Tibial nerve (tissue), 4 donors: Measurements from ENCODE around the gene BANP. TPM values are rescaled to one million over a fixed set of nuclear protein-coding genes. Genes with fewer than 3 reads are reported as not detected.

ENCODE experiments used
- DNase-seq, 2 donors: peaks; one replicate each; pipeline ENCODE4 v3.0.0-alpha.2; 2019; ENCODE audit warnings: low spot score in 2 of 2
- H3K27ac ChIP-seq, 4 donors: fragments of 200-600 bp; sonication (generic) in 3 of 4; one replicate each; pipeline ENCODE4 v1.5.1; 2017 to 2019; ENCODE audit warnings: mild to moderate bottlenecking in 1 of 4
- H3K27me3 ChIP-seq, 2 donors: fragments of 200-600 bp; sonication (generic) in 1 of 2; one replicate each; pipeline versions ENCODE4 v1.5.1 to v1.6.0; 2017 to 2019
- H3K36me3 ChIP-seq, 3 donors: fragments of 200-600 bp; sonication (generic); one replicate each; pipeline ENCODE4 v1.5.1; 2018 to 2019
- H3K4me1 ChIP-seq, 4 donors: fragments of 200-600 bp; sonication (generic) in 3 of 4; one replicate each; pipeline ENCODE4 v1.5.1; 2017 to 2019
- H3K4me3 ChIP-seq, 4 donors: fragments of 200-600 bp; sonication (generic) in 3 of 4; one replicate each; pipeline ENCODE4 v1.5.1; 2017 to 2019; ENCODE audit warnings: mild to moderate bottlenecking in 1 of 4, moderate library complexity in 1 of 4
- H3K9me3 ChIP-seq, 4 donors: fragments of 200-600 bp; sonication (generic) in 3 of 4; one replicate each; pipeline ENCODE4 v1.5.1; 2017 to 2019
- CTCF ChIP-seq, 5 experiments: fragments of 200-600 bp in 3 of 5; fragments of 450-650 bp in 2 of 5; sonication (generic) in 3 of 5; IDR thresholded peaks; one replicate each; pipeline ENCODE4 v1.5.1; 2016 to 2019; ENCODE audit warnings: antibody characterized with exemption in 5 of 5, mild to moderate bottlenecking in 3 of 5, moderate library complexity in 2 of 5
- EP300 ChIP-seq, 2 donors: sonication (generic); formaldehyde crosslinking; IDR thresholded peaks; one replicate each; pipeline ENCODE4 v1.6.1; 2017; ENCODE audit warnings: antibody characterized with exemption in 2 of 2, mild to moderate bottlenecking in 1 of 2
- POLR2A ChIP-seq, 2 donors: fragments of 450-650 bp; IDR thresholded peaks; one replicate each; pipeline ENCODE4 v1.6.1; 2017; ENCODE audit warnings: antibody characterized with exemption in 2 of 2, mild to moderate bottlenecking in 2 of 2, moderate library complexity in 2 of 2
- WGBS, 2 donors: methylation state at CpG; one replicate each; pipeline ENCODE4 v1.1.5; 2018; 5-methylcytosine and 5-hydroxymethylcytosine counted together
- total RNA-seq, 4 donors: library from RNA; depleted of rRNA; stranded (reverse); fragments of >200 nt; gene quantifications; one replicate each; pipeline ENCODE4 v1.1.0, GENCODE V29; 2016

BANP gene
- total RNA-seq, 4 donors from 2014 or later, result 21.9 to 27.3 (median 24.6) TPM

GRCh38 chr16:88008840-88009239 lies 57.6 kb downstream of the BANP start:
- 81 to 85% methylated on average over 5 of the region's 5 CpGs for WGBS, 2 donors
- TF ChIP-seq CTCF (IDR thresholded peaks at IDR 0.05) (no peak), EP300 (IDR thresholded peaks at IDR 0.05) (no peak), POLR2A (IDR thresholded peaks at IDR 0.05) (no peak)
- Histone ChIP-seq H3K4me3 (no peak overlapping the region), H3K36me3 (peaks cover 0 to 46% (median 0%) of the 10 kb centered on the region in 3 donors), H3K27me3 (no peaks in the 10 kb centered on the region), H3K4me1 (peaks cover 0 to 28% (median 2%) of the 10 kb centered on the region in 4 donors), H3K9me3 (no peaks in the 10 kb centered on the region), H3K27ac (no peak overlapping the region)
- DNase-seq, result no peak

GRCh38 chr16:88009563-88010342 lies 58.5 kb downstream of the BANP start:
- 88% methylated on average over 7 of the region's 7 CpGs for WGBS, 2 donors
- Histone ChIP-seq H3K27ac (no peak overlapping the region), H3K4me1 (peaks cover 0 to 29% (median 2%) of the 10 kb centered on the region in 4 donors), H3K4me3 (no peak overlapping the region), H3K9me3 (no peaks in the 10 kb centered on the region), H3K36me3 (peaks cover 0 to 38% (median 0%) of the 10 kb centered on the region in 3 donors), H3K27me3 (no peaks in the 10 kb centered on the region)
- no peak for TF ChIP-seq EP300 (IDR thresholded peaks at IDR 0.05)
- no peak for TF ChIP-seq POLR2A (IDR thresholded peaks at IDR 0.05)
- TF ChIP-seq CTCF (IDR thresholded peaks at IDR 0.05), result no peak
- no peak for DNase-seq

GRCh38 chr16:88010343-88010967 lies 59.2 kb downstream of the BANP start:
- Histone ChIP-seq H3K4me1 (peaks cover 0 to 22% (median 2%) of the 10 kb centered on the region in 4 donors), H3K27me3 (no peaks in the 10 kb centered on the region), H3K27ac (no peak overlapping the region), H3K4me3 (no peak overlapping the region), H3K9me3 (no peaks in the 10 kb centered on the region), H3K36me3 (peaks cover 0 to 38% (median 0%) of the 10 kb centered on the region in 3 donors)
- 89 to 91% methylated on average over 25 of the region's 25 CpGs for WGBS, 2 donors
- no peak for DNase-seq
- TF ChIP-seq POLR2A (IDR thresholded peaks at IDR 0.05), result no peak
- TF ChIP-seq EP300 (IDR thresholded peaks at IDR 0.05), result no peak
- TF ChIP-seq CTCF (IDR thresholded peaks at IDR 0.05), result no peak

GRCh38 chr16:88010968-88011483 lies 59.8 kb downstream of the BANP start:
- no peak for TF ChIP-seq EP300 (IDR thresholded peaks at IDR 0.05)
- TF ChIP-seq CTCF (IDR thresholded peaks at IDR 0.05), result no peak
- TF ChIP-seq POLR2A (IDR thresholded peaks at IDR 0.05), result no peak
- no peak for DNase-seq
- H3K4me3 ChIP-seq, result no peak overlapping the region
- no peaks in the 10 kb centered on the region for H3K9me3 ChIP-seq
- H3K36me3 ChIP-seq, result peaks cover 0 to 33% (median 0%) of the 10 kb centered on the region in 3 donors
- H3K27ac ChIP-seq, result no peak overlapping the region
- H3K27me3 ChIP-seq, result no peaks in the 10 kb centered on the region
- 83 to 85% methylated on average over 18 of the region's 19 CpGs for WGBS, 2 donors
- H3K4me1 ChIP-seq, result peaks cover 0 to 21% (median 2%) of the 10 kb centered on the region in 4 donors

- TF ChIP-seq CTCF (IDR thresholded peaks at IDR 0.05) (no peak), EP300 (IDR thresholded peaks at IDR 0.05) (no peak), POLR2A (IDR thresholded peaks at IDR 0.05) (no peak)
- DNase-seq, result no peak
- Histone ChIP-seq H3K27ac (no peak overlapping the region), H3K4me1 (peaks cover 0 to 14% (median 2%) of the 10 kb centered on the region in 4 donors), H3K36me3 (peaks cover 0 to 30% (median 0%) of the 10 kb centered on the region in 3 donors), H3K27me3 (no peaks in the 10 kb centered on the region), H3K4me3 (no peak overlapping the region), H3K9me3 (no peaks in the 10 kb centered on the region)
- WGBS, 2 donors, result 89 to 91% methylated on average over 10 of the region's 10 CpGs
Observed at GRCh38 chr16:88012360-88012759, 61.1 kb downstream of the BANP start.
